ENCODE measurements around the gene CDH20. TPM values are rescaled to one million over a fixed set of nuclear protein-coding genes. Genes with fewer than 3 reads are reported as not detected.

CDH20 gene
- total RNA-seq, 1 experiment from 2014 or later: not detected

- no peak for TF ChIP-seq REST (IDR thresholded peaks at IDR 0.05; ENCODE audit: low read depth)
- no peak for TF ChIP-seq CEBPB (IDR thresholded peaks at IDR 0.05; ENCODE audit: low read depth)
- no peak for TF ChIP-seq YY1 (IDR thresholded peaks at IDR 0.05; ENCODE audit: extremely low read depth, insufficient replicate concordance, low read depth, low read length)
Measured at GRCh38 chr18:61394983-61395382, 61.8 kb downstream of the CDH20 start (continued).

- Histone ChIP-seq H3K36me3 (ENCODE audit: control insufficient read depth in 1 of 2, insufficient read depth in 2 of 2, low read length in 2 of 2) (no peaks in the 10 kb centered on the region), H3K9me3 (ENCODE audit: control insufficient read depth in 1 of 2, insufficient read depth in 1 of 2, low read depth in 1 of 2, low read length in 2 of 2) (no peaks in the 10 kb centered on the region), H4K20me1 (ENCODE audit: insufficient read depth) (no peaks in the 10 kb centered on the region), H3K27ac (ENCODE audit: low read depth, low read length) (no peak overlapping the region), H3K79me2 (ENCODE audit: insufficient read depth, low read length) (no peaks in the 10 kb centered on the region), H2AFZ (ENCODE audit: low read depth, low read length, poor library complexity, severe bottlenecking) (no peak overlapping the region), H3K4me1 (ENCODE audit: control insufficient read depth in 1 of 2, insufficient read depth in 2 of 2, low read length in 2 of 2) (no peaks in the 10 kb centered on the region), H3K27me3 (ENCODE audit: insufficient read depth, low read length) (peaks cover 24% of the 10 kb centered on the region), H3K9me2 (ENCODE audit: insufficient read depth) (no peaks in the 10 kb centered on the region), H3K9ac (ENCODE audit: low read length) (no peak overlapping the region), H3K4me3 (replicated peaks in 1 of 2; ENCODE audit: low read depth in 1 of 2, low read length in 2 of 2) (no peak overlapping the region), H3K4me2 (ENCODE audit: low read length) (no peak overlapping the region)
- no TSS peak for BruUV-seq (replicated peaks)
- intact Hi-C loops (cut with micrococcal nuclease): no loop called here
- no peak for TF ChIP-seq YY1 (IDR thresholded peaks at IDR 0.05; ENCODE audit: extremely low read depth, insufficient replicate concordance, low read depth, low read length)
- TF ChIP-seq RAD21 (IDR thresholded peaks at IDR 0.05; ENCODE audit: low read depth): no peak
- TF ChIP-seq EGR1 (IDR thresholded peaks at IDR 0.05; ENCODE audit: low read depth): no peak
- TF ChIP-seq EZH2phosphoT487 (IDR thresholded peaks at IDR 0.05; ENCODE audit: borderline replicate concordance): no peak
- TF ChIP-seq ZNF274 (IDR thresholded peaks at IDR 0.05; ENCODE audit: low read depth, low read length): no peak
- no peak for TF ChIP-seq CBX3 (IDR thresholded peaks at IDR 0.05; ENCODE audit: low read depth)
- no peak for TF ChIP-seq POLR2AphosphoS5 (IDR thresholded peaks at IDR 0.05; ENCODE audit: low read depth, low read length)
- TF ChIP-seq TCF7L2 (IDR thresholded peaks at IDR 0.05; ENCODE audit: borderline replicate concordance, extremely low read depth, insufficient read depth, insufficient read length): no peak
- DNase-seq (ENCODE audit: low read depth, low spot score): no peak
- ChIA-PET CTCF (no interaction called here), RAD21 (ENCODE audit: low non-redundant PET in 1 of 2, low total read pairs in 2 of 2, uncharacterized antibody in 2 of 2, unreplicated experiment in 2 of 2) (no interaction called here), POLR2A (no interaction called here)
- no peak for ATAC-seq
Measured at GRCh38 chr18:61397222-61397621, 64.0 kb downstream of the CDH20 start.
